ENCODE measurements around the gene SH3RF3.

SH3RF3 gene

DNA sequence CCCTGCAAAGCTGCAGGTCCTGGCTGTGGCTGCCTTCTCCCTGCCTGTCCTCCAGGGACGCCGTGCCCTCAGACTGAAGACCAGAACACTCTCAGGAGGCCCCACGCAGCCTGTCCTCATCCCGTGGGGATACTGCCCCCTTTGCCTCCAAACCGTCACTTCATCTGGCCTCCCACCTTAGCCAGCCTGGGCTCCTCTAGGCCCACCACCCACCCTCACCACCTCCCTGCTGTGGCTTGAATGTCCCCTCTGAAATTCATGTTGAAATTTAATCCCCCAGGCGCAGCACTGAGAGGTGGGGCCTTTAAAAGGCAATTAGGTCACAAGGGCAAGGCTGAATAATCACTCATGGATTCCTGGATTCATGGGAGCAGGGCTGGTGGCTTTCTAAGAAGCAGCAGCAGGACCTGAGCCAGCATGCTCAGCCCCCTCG, 286.6 kb downstream of the SH3RF3 start:
- DNase-seq (ENCODE audit: low read depth): no peak
- H3K4me3 ChIP-seq (ENCODE audit: low read depth, low read length): no peak overlapping the region
- TF ChIP-seq, protein P1, sequence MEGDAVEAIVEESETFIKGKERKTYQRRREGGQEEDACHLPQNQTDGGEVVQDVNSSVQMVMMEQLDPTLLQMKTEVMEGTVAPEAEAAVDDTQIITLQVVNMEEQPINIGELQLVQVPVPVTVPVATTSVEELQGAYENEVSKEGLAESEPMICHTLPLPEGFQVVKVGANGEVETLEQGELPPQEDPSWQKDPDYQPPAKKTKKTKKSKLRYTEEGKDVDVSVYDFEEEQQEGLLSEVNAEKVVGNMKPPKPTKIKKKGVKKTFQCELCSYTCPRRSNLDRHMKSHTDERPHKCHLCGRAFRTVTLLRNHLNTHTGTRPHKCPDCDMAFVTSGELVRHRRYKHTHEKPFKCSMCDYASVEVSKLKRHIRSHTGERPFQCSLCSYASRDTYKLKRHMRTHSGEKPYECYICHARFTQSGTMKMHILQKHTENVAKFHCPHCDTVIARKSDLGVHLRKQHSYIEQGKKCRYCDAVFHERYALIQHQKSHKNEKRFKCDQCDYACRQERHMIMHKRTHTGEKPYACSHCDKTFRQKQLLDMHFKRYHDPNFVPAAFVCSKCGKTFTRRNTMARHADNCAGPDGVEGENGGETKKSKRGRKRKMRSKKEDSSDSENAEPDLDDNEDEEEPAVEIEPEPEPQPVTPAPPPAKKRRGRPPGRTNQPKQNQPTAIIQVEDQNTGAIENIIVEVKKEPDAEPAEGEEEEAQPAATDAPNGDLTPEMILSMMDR (IDR thresholded peaks at IDR 0.05; ENCODE audit: insufficient read depth, low read depth, low read length, missing control alignments): no peak

DNA sequence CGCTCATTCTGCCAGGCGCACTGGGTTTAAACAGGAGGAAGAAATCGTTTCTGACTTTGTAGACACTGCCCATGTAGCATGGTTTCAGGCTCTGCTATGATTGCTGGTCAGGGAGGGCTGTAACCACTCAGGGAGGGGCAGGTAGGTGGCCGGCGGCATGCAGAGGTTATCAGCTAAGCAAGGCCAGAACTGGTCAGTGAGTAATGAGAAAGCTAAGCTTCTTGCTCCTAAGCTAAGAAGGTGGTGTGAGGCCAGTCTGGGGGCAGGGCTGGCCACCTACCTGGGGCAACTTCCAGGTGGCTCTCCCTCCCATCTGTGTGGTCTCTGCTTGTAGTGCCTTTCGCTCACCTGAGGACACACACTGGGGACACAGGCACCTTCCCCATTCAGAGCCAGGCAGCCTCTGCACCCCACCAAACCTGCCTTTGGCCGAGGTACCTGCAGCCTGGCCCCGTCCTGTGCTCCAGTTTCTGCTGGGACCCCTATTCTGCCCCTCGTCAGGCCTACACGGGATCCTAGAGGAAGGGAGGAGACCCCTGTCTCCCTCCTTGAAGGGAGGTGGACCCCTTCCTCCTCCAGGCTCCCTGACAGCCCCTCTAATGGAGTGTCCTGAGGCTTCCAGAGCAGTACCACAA, 288.8 kb downstream of the SH3RF3 start:
- DNase-seq (ENCODE audit: low read depth): no peak
- no peak overlapping the region for H3K4me3 ChIP-seq (ENCODE audit: low read depth, low read length)
- TF ChIP-seq, protein P1 (IDR thresholded peaks at IDR 0.05; ENCODE audit: insufficient read depth, low read depth, low read length, missing control alignments): no peak

DNA sequence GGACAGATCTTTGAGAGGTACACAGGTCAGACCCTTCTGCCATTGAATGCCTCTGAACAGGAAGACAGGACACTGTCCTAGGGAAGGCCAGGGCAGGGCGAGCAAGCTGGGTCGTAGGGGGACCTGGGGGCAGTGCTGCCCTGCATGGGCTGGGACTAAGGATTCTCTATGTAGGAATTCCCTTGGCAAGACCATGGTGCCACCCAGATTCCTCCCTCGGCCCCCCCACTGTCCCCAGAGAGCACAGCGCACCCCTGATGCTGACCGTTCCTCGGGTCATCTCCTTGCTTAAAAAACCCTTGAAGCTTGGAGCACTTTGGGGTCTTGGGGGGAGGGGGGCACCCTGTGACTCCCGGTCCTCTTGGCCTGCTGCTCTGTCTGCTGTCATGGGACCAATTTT, 289.7 kb downstream of the SH3RF3 start:
- DNase-seq (ENCODE audit: low read depth): no peak
- TF ChIP-seq, protein P1 (IDR thresholded peaks at IDR 0.05; ENCODE audit: insufficient read depth, low read depth, low read length, missing control alignments): no peak
- no peak overlapping the region for H3K4me3 ChIP-seq (ENCODE audit: low read depth, low read length)

DNA sequence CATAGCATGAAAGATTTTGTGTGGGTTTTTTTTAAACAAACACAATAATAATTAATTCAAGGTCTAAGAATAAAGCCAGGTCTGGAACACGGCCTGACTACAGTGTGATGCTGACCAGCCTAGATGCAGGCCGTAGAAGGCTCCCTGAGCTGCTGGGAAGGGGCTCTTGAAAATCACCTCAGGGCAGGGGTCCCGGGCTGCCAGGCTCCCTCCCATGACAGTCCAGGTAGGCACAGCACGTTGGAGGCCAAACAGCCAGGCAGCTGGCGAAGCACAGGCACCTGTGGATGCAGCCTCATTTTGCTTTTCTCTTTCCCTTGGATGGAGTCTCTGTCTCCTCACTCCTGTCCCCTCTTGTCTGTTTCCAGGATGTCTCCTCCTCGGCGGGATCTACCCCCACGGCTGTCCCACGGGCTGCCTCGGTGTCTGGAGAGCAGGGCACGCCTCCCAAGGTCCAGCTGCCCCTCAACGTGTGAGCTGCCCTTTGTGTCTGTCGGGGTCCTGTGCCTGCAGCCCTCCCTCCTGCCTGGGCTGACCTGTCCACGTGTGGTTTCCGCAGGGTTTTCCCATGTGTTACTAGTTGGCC, 290.3 kb downstream of the SH3RF3 start:
- H3K4me3 ChIP-seq (ENCODE audit: low read depth, low read length): no peak overlapping the region
- TF ChIP-seq, protein P1 (IDR thresholded peaks at IDR 0.05; ENCODE audit: insufficient read depth, low read depth, low read length, missing control alignments): no peak
- DNase-seq (ENCODE audit: low read depth): no peak

DNA sequence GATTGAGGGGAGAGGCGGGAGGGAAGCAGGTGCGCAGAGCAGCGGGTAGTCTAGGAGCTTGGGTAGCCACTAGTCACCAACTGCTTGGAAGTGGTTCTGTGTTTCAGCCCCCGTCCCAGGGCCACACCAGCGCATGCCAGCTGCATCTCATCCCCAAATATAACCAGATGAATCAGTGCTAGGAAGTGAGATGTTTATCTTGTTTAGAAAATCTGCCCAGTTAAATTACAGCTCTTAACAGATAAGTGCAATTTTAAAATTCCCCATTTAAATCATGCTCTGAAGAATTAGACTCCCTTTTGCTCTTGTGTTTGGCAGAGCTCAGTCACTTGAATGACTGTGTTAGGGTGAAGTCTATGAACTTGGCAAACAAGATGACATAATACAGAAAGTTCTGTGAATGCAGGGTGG, 291.0 kb downstream of the SH3RF3 start:
- TF ChIP-seq, protein P1 (IDR thresholded peaks at IDR 0.05; ENCODE audit: insufficient read depth, low read depth, low read length, missing control alignments): no peak
- DNase-seq (ENCODE audit: low read depth): no peak
- no peak overlapping the region for H3K4me3 ChIP-seq (ENCODE audit: low read depth, low read length)

DNA sequence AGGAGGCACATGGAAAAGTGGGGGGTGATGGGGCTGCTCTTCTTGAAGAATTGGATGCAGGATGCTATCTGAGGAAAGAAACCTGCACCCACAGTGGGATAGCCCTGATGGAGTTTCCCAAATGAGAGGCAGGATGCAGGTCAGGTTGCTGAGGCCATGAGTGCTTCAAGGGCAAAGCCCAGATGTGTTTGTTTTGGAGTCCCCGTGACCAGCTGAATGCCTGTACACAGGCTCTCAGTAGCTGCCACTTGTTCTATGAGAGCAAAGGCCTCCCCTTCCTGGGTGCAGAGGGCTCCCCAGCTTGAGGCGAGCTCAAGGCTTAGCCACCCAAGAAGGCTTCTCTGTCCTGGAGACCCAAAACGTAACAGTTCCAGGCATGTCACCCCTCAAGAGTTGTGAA, 292.1 kb downstream of the SH3RF3 start:
- DNase-seq (ENCODE audit: low read depth): no peak
- no peak overlapping the region for H3K4me3 ChIP-seq (ENCODE audit: low read depth, low read length)
- TF ChIP-seq, protein P1 (IDR thresholded peaks at IDR 0.05; ENCODE audit: insufficient read depth, low read depth, low read length, missing control alignments): no peak

DNA sequence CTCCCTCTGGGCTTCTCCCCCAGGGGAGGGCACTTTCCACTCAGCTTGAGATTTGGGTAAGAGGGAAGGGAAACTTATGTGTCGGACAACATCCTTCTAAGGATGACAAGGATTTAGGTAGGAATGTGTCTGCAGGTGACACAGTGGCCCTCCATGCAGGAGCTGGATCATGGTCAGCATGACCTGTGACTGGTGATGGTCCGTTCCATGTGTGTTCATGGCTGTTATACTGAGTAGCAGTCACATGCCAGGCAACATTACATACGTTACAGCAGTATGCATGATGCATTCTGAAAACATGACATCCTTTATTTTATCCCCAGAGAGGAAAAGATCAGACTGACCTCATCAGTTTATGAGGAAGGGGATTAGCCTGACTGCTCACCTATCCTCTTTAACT, 292.6 kb downstream of the SH3RF3 start:
- DNase-seq (ENCODE audit: low read depth): no peak
- TF ChIP-seq, protein P1 (IDR thresholded peaks at IDR 0.05; ENCODE audit: insufficient read depth, low read depth, low read length, missing control alignments): no peak
- H3K4me3 ChIP-seq (ENCODE audit: low read depth, low read length): no peak overlapping the region
